ENCODE results near the gene DAD1. TPM values are rescaled to one million over a fixed set of nuclear protein-coding genes. Genes with fewer than 3 reads are reported as not detected.
"Not testable (repeated sequence)": the region's sequence is repeated elsewhere in the genome, so short reads cannot be mapped to it uniquely, and the experiment has no call there.

The DAD1 gene
- total RNA-seq, 3 donors from 2014 or later = 287 to 323 (median 300) TPM

DNA sequence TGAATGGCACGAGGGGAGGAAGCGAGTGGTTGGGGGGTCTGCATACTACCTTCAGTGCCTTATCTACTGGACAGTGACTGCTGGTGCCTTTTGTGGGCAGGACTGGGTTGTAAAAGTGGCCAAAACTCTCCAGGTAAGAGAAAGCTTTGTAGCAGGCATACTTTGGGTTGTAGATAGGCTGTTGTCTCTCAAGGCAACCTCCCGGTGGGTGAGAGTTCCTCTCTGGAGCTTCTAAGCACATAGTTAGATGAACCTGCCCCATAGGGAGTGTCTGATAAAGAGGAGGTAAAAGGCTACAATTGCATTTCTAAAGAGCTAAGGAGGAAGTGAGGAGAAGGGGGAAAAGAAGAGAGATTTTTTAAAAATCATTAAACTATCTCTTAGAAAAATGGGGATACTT is 4.2 kb upstream of the DAD1 start:
- ATAC-seq = no peak

DNA sequence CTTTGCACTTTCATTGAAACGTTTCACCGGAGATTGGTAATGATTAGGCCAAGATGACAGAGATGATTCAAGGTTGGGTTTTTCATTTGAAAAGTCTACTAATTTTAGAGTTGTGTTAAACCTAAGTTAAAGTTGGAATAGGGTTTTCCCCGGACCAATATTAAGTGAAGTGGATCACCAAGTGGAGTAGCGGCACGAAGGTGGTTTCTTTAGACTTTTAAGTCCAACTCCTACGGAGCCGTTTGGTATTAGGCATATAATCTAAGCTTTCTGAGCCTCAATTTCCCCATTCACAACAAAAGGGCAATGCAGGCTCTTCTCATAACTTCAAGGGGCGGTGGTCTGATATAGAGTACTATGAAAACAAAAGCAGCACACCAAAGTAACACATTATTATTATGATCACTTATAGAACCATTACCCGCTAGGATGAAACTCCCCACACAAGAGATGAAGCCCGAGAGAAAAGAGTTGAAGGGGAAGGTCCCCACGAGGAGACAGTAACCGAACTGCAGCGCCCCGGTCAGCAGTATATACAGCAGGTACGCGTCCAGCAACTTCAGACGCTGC is 413 bp downstream of the DAD1 start:
- H3K9me3 Mint-ChIP-seq = no peaks in the 10 kb centered on the region
- H3K27me3 Mint-ChIP-seq (ENCODE audit: low read depth) = no peaks in the 10 kb centered on the region
- peaks cover 26% of the 10 kb centered on the region for H3K36me3 Mint-ChIP-seq (ENCODE audit: insufficient read depth)
- H3K4me1 Mint-ChIP-seq (ENCODE audit: low read depth) = peaks cover 62% of the 10 kb centered on the region
- ATAC-seq = peak; percentile 47 to 53
- DNase-seq = no peak
- H3K4me3 Mint-ChIP-seq = peak overlapping the region; percentile 91

More for the DNA sequence above, 4.2 kb upstream of the DAD1 start:
- H3K4me1 Mint-ChIP-seq (ENCODE audit: low read depth) = peaks cover 22% of the 10 kb centered on the region
- H3K27me3 Mint-ChIP-seq (ENCODE audit: low read depth) = no peaks in the 10 kb centered on the region
- DNase-seq = no peak
- no peaks in the 10 kb centered on the region for H3K36me3 Mint-ChIP-seq (ENCODE audit: insufficient read depth)
- H3K4me3 Mint-ChIP-seq = no peak overlapping the region
- H3K9me3 Mint-ChIP-seq = no peaks in the 10 kb centered on the region

DNA sequence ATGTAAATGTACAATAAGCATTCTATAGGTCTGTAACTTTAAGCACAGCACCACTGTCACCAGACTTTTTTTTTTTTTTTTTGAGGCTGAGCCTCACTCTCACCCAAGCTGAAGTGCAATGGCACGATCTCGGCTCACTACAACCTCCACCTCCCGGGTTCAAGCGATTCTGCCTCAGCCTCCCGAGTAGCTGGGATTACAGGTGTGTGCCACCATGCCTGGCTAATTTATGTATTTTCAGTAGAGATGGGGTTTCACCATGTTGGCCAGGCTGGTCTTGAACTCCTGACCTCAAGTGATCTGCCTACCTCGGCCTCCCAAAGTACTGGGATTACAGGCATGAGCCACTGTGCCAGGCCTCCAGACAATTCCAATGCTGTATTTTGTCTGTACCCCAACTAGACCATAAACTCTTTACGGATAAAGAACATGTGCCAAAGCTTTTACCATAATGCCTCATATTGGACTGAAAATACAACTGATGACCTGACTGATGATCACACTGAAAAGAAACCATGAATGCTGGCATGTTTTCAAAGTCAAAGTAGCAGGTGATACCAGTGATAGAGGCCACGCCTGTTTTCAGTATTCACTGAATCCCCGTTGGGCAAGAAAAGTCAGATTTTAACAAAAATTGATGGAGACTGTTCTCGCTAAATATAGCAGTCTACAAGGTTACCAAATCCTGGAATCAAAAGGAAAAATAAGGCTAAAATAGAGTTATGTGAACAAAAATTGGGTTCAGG is 1.2 kb downstream of the DAD1 start:
- DNase-seq; H3K27me3 Mint-ChIP-seq (ENCODE audit: low read depth): not testable (repeated sequence)
- ATAC-seq = peak; percentile 25 to 27

DNA sequence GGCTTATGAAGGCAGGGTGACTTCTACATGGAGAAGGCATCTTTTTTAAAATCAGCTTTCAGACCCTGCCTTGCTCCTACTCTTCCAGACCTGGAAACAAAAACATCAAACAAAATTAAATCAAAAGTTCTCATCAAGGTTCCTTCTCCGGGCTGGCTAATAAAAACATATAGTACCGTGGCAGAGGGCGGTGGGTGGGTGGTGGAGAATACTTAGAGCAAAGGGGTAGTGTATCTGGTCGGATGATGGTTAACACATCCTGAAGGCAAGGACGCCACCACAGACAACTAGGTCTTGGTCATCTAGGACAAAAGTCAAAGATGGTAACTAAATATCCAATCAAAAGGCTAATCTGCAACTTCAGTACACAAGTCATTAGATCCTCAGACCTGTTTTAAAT is 1.8 kb downstream of the DAD1 start:
- H3K27me3 Mint-ChIP-seq (ENCODE audit: low read depth) = no peaks in the 10 kb centered on the region
- H3K36me3 Mint-ChIP-seq (ENCODE audit: insufficient read depth) = peaks cover 34% of the 10 kb centered on the region
- peak overlapping the region; percentile 91 for H3K4me3 Mint-ChIP-seq
- no peaks in the 10 kb centered on the region for H3K9me3 Mint-ChIP-seq
- ATAC-seq = no peak
- H3K4me1 Mint-ChIP-seq (ENCODE audit: low read depth) = peaks cover 75% of the 10 kb centered on the region
- no peak for DNase-seq

More for the DNA sequence above, 1.2 kb downstream of the DAD1 start:
- H3K9me3 Mint-ChIP-seq = not testable (repeated sequence)
- peaks cover 70% of the 10 kb centered on the region for H3K4me1 Mint-ChIP-seq (ENCODE audit: low read depth)
- H3K36me3 Mint-ChIP-seq (ENCODE audit: insufficient read depth) = peaks cover 33% of the 10 kb centered on the region
- H3K4me3 Mint-ChIP-seq = peak overlapping the region; percentile 91

DNA sequence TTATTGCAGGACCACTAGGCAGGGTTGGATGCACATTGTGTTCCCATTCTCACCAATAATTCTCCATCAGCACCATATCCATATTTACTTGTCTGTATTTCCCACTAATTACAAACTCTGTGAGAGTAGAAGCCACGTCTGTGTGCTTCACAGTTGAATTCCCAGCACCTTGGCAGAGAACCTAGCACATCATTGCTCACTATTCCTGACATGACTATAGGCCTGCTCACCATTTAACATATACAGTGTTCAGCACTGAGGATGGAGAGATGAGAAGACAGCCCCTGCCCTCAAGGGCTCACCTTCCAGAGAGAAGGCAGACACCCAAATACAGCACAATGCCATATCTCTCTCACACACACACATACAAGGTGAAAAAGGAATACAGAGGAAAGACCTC is 5.0 kb downstream of the DAD1 start:
- Mint-ChIP-seq H3K4me1 (ENCODE audit: low read depth) (peaks cover 74% of the 10 kb centered on the region), H3K4me3 (peak overlapping the region; percentile 52), H3K9me3 (no peaks in the 10 kb centered on the region), H3K36me3 (ENCODE audit: insufficient read depth) (peaks cover 42% of the 10 kb centered on the region), H3K27me3 (ENCODE audit: low read depth) (no peaks in the 10 kb centered on the region)
- DNase-seq (no peak), ATAC-seq (peak; percentile 13 to 15)

DNA sequence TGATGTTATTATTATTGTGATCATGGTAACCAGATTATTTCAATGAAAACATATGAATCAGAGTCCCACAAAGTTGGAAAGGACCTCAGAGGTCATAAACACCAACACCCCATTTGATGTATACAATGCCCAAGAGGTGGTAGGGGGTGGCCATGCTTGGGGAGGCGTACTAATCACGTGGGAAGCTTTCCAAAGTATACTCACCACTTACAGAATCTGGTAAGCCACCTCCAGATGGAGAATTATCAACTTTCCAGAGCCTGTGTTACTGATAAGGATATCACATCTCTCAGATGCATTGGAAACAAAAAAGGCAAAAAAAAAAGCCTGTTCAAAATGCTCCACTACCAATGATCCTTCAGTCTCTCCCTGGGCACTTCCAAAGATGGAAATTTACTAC is 8.4 kb downstream of the DAD1 start:
- ATAC-seq (no peak), DNase-seq (no peak)
- H3K9me3 Mint-ChIP-seq = no peaks in the 10 kb centered on the region
- H3K4me1 Mint-ChIP-seq (ENCODE audit: low read depth) = peaks cover 75% of the 10 kb centered on the region
- H3K36me3 Mint-ChIP-seq (ENCODE audit: insufficient read depth) = peaks cover 33% of the 10 kb centered on the region
- H3K27me3 Mint-ChIP-seq (ENCODE audit: low read depth) = no peaks in the 10 kb centered on the region
- H3K4me3 Mint-ChIP-seq = no peak overlapping the region

- Mint-ChIP-seq H3K27me3 (ENCODE audit: low read depth) (no peaks in the 10 kb centered on the region), H3K9me3 (no peaks in the 10 kb centered on the region), H3K4me3 (peak overlapping the region; percentile 12), H3K36me3 (ENCODE audit: insufficient read depth) (peaks cover 31% of the 10 kb centered on the region), H3K4me1 (ENCODE audit: low read depth) (peaks cover 67% of the 10 kb centered on the region)
- DNase-seq (no peak), ATAC-seq (no peak)
Observed at GRCh38 chr14:22579881-22580280, 9.1 kb downstream of the DAD1 start.

DNA sequence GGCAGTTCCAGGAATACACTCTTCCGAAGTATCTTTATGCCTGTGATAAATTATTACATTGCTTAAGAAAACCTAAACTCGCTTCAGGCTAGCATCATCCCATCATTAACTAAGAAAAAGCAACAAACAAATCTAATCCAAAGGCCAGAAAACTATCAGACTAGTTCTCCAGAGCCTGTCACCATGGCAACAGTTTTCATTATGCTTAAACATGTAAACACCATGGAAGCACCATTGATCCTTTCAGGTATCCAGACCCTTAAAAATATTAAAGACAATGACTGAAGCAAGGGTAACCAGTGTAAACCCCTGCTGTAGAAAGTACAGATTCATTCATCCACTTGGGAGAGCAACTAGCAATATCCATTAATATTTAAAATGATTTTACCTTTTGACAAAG is 9.8 kb downstream of the DAD1 start:
- H3K4me1 Mint-ChIP-seq (ENCODE audit: low read depth) = peaks cover 63% of the 10 kb centered on the region
- no peak for ATAC-seq
- peaks cover 34% of the 10 kb centered on the region for H3K36me3 Mint-ChIP-seq (ENCODE audit: insufficient read depth)
- no peaks in the 10 kb centered on the region for H3K9me3 Mint-ChIP-seq
- H3K27me3 Mint-ChIP-seq (ENCODE audit: low read depth) = no peaks in the 10 kb centered on the region
- no peak for DNase-seq
- H3K4me3 Mint-ChIP-seq = peak overlapping the region; percentile 50

GRCh38 chr14:22577334-22577908 is 11.6 kb downstream of the DAD1 start:
- Mint-ChIP-seq H3K4me3 (no peak overlapping the region), H3K4me1 (ENCODE audit: low read depth) (peaks cover 54% of the 10 kb centered on the region), H3K36me3 (ENCODE audit: insufficient read depth) (peaks cover 37% of the 10 kb centered on the region), H3K9me3 (no peaks in the 10 kb centered on the region), H3K27me3 (ENCODE audit: low read depth) (no peaks in the 10 kb centered on the region)
- ATAC-seq (peak; percentile 64 to 71), DNase-seq (no peak)

DNA sequence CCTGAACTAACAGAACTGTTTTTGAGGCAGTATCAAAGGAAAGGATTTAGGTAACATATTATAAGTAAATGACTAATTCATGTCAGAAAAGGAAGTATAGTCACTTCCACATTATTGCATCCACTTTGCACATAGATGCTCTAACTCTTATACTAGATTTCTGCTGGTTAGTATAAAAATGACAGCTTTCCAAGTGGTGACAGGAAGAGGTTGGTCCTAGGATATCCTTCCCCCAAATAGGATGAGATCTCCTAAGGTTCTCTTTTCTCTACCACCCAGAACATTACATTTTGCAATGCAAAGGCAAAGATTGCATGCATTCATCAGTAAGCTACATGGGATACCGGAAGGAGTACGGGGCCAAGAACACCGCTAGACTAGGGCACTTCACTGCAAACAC is 15.2 kb downstream of the DAD1 start:
- Mint-ChIP-seq H3K9me3 (no peaks in the 10 kb centered on the region), H3K27me3 (ENCODE audit: low read depth) (no peaks in the 10 kb centered on the region), H3K4me1 (ENCODE audit: low read depth) (peaks cover 51% of the 10 kb centered on the region), H3K4me3 (no peak overlapping the region), H3K36me3 (ENCODE audit: insufficient read depth) (peaks cover 43% of the 10 kb centered on the region)
- DNase-seq = no peak
- no peak for ATAC-seq

- DNase-seq (no peak), ATAC-seq (no peak)
- Mint-ChIP-seq H3K36me3 (ENCODE audit: insufficient read depth) (peaks cover 45% of the 10 kb centered on the region), H3K4me1 (ENCODE audit: low read depth) (peaks cover 52% of the 10 kb centered on the region), H3K27me3 (ENCODE audit: low read depth) (no peaks in the 10 kb centered on the region), H3K9me3 (no peaks in the 10 kb centered on the region), H3K4me3 (no peak overlapping the region)
Observed at GRCh38 chr14:22572562-22573058, 16.4 kb downstream of the DAD1 start.

- peaks cover 42% of the 10 kb centered on the region for H3K36me3 Mint-ChIP-seq (ENCODE audit: insufficient read depth)
- peaks cover 61% of the 10 kb centered on the region for H3K4me1 Mint-ChIP-seq (ENCODE audit: low read depth)
- H3K4me3 Mint-ChIP-seq = peak overlapping the region; percentile 76
- ATAC-seq (peak; percentile 82 to 86), DNase-seq (peak; percentile 74)
- no peaks in the 10 kb centered on the region for H3K27me3 Mint-ChIP-seq (ENCODE audit: low read depth)
- no peaks in the 10 kb centered on the region for H3K9me3 Mint-ChIP-seq
Observed at GRCh38 chr14:22570132-22570949, 18.7 kb downstream of the DAD1 start.

DNA sequence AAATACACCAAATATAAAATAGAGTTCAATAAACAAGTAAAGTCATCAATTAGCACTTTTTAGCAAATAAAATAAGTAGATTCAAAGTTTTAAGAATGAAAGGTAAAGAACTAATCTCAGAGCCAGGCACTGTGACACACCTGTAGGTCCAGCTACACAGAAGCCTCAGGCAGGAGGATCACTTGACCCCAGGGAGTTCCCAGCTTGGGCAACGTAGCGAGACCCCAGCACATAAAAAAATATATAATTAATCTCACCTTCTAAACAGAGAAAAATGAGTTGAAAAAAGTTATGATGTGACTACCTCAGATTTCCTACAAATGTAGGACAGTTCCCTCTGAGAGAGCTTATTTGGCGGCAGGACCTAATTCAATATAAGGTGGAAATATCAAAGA is 19.3 kb downstream of the DAD1 start:
- Mint-ChIP-seq H3K36me3 (ENCODE audit: insufficient read depth) (peaks cover 45% of the 10 kb centered on the region), H3K4me3 (peak overlapping the region; percentile 76), H3K4me1 (ENCODE audit: low read depth) (peaks cover 67% of the 10 kb centered on the region), H3K27me3 (ENCODE audit: low read depth) (no peaks in the 10 kb centered on the region), H3K9me3 (no peaks in the 10 kb centered on the region)
- ATAC-seq (no peak), DNase-seq (no peak)

GRCh38 chr14:22569106-22569736 is 19.8 kb downstream of the DAD1 start:
- DNase-seq (no peak), ATAC-seq (no peak)
- no peaks in the 10 kb centered on the region for H3K9me3 Mint-ChIP-seq
- H3K4me3 Mint-ChIP-seq = peak overlapping the region; percentile 76
- H3K36me3 Mint-ChIP-seq (ENCODE audit: insufficient read depth) = peaks cover 45% of the 10 kb centered on the region
- H3K4me1 Mint-ChIP-seq (ENCODE audit: low read depth) = peaks cover 70% of the 10 kb centered on the region
- no peaks in the 10 kb centered on the region for H3K27me3 Mint-ChIP-seq (ENCODE audit: low read depth)

Data from activated T-cell treated with anti-CD3 and anti-CD28 coated beads, Interleukin-2, amount 50 U/mL, for 4 hours (primary cell).